Caki2 (cell line): Measurements from ENCODE around the gene CENPT. TPM values are rescaled to one million over a fixed set of nuclear protein-coding genes. Genes with fewer than 3 reads are reported as not detected.

Source experiments
- DNase-seq: peaks from one replicate; pipeline ENCODE4 v3.0.0-alpha.2; 2015; ENCODE audit warnings: low read depth
- in situ Hi-C: cut with HindIII; loops from 2 replicates; pipeline ENCODE4 v1.10.0; 2016; ENCODE audit warnings: low sequenced_read_pairs, low pct_unique_long_range_greater_than_20kb, mixed read lengths
- total RNA-seq: library from RNA; depleted of rRNA; stranded (reverse); fragments of >200 nt; shearing (Covaris generic); gene quantifications from 2 replicates; pipeline ENCODE4 v1.2.3, GENCODE V29; 2014; ENCODE audit warnings: low replicate concordance

The CENPT gene
- total RNA-seq, 1 experiment from 2014 or later, result 24.4 TPM

DNA sequence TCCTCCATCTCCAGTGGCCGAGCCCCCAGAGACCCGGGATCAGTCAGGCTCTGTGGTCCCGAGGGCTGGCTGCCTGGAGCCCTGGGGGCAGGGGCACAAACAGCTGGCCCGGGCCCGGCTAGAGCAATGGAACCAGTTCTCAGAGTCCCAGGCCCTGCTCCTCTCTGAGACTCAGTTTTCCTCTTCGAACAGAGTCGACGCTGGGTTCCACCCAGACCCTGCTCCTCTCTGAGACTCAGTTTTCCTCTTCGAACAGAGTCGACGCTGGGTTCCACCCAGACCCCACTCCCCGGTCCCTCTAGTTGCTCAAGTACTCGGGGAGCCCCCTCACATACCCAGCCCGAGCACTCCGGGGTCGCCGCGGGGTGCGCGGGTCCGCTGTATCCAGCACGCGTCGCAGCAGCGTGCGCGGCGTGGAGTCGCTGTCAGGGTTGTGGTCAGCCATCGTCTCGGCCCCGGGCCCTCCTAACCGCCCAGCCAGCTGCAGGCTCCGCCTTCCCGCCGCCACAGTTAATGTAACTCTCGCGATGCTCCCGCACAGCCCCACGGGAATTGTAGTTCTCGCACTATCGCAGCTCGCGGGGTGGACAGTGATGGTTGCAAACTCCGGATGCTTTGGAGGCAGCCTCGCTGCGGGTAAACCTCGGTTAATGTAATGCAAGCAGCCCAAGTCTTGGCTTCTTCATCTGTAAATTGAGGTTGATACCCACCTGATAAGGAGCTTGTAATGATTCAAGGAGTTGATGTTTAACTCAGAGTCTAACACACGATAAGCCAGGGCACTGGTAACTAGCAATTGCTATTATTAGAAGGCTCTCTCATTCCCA, 13.9 kb downstream of the CENPT start:
- in situ Hi-C loops, result no loop called here
- DNase-seq, result peak; percentile 80

- in situ Hi-C loops, result no loop called here
- DNase-seq, result no peak
These were observed 14.5 kb downstream of the CENPT start for GRCh38 chr16:67833030-67833414.

- DNase-seq, result no peak
- in situ Hi-C loops, result no loop called here
These were observed 18.8 kb downstream of the CENPT start for GRCh38 chr16:67828651-67829050.

DNA sequence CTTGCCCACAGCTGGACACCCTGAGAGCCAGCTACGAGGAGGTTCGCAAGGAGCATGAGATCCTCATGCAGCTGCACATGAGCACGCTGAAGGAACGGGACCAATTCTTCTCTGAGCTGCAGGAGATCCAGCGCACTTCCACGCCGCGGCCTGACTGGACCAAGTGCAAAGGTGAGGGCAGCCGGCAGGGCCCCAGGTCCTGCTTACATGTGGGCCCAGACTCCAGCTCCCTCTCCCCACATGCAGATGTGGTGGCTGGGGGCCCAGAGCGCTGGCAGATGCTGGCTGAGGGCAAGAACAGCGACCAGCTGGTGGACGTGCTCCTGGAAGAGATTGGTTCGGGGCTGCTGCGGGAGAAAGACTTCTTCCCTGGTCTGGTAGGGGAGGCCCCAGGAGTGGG, 21.6 kb downstream of the CENPT start:
- in situ Hi-C loops, result no loop called here
- DNase-seq, result no peak

GRCh38 chr16:67825119-67825518, 22.4 kb downstream of the CENPT start:
- in situ Hi-C loops, result no loop called here
- DNase-seq, result no peak

DNA sequence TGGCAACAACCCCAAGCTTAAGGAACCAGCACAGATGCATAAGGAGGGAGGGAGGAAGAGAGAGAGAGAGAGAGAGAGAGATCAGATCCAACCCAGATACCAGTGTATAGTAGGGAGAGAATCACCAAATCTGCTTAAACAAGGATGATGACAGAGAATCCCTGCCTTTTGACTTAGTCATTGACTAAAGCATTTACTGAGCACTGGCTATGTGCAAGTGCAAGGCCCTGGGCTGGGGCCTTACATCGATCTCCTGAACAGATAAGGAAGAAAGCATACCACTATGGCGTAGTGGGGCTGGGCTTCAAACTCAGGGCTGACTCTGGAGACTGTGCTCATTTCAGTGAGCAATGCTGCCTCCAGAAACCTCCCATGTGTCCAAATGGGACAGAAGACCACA, 25.0 kb downstream of the CENPT start:
- in situ Hi-C loops, result no loop called here
- no peak for DNase-seq

DNA sequence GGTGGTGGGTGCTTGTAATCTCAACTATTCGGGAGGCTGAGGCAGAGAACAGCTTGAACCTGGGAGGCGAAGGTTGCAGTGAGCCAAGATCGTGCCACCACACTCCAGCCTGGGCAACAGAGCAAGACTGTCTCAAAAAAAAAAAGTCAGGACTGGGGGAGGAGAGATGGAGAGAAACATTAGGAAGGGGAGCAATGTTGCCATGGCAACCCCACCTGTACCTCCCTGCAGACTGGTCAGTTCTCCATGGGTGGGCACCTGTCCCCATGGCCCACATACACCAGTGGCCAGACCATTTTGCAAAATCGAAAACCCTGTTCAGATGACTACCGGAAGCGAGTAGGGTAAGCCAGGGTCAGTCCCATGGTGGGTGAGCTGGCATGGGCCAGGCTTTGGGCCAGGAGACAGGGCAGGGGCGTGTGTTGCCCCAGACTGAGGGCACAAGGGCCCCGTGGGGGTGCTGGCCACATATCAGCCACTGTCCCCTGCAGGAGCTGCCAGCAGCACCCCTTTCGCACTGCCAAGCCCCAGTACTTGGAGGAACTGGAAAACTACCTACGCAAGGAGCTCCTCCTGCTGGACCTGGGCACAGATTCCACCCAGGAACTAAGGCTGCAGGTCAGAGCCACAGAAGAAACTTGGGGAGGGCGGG, 26.8 kb downstream of the CENPT start:
- in situ Hi-C loops, result no loop called here

DNA sequence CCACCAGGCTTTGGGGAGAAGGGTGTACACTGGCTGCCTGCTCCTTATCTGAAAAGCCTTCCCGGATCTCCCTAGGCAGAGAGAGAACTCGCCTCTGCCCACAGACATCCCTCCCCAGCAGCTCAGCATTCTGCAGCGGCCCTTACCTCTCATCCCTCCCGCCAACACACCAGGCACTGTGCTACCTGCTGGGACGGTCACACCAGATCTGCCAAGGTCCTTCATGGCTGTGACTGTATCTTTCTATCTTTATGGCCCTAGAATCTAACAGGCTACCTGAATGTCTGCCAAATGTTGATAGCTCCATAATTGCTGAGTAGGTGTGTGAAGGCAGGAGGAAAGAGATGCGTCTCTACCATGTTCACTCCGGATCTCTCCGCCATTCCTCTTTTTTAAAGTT, 32.9 kb downstream of the CENPT start:
- DNase-seq, result no peak
- in situ Hi-C loops, result no loop called here

More for the DNA sequence above, 26.8 kb downstream of the CENPT start:
- no peak for DNase-seq

DNA sequence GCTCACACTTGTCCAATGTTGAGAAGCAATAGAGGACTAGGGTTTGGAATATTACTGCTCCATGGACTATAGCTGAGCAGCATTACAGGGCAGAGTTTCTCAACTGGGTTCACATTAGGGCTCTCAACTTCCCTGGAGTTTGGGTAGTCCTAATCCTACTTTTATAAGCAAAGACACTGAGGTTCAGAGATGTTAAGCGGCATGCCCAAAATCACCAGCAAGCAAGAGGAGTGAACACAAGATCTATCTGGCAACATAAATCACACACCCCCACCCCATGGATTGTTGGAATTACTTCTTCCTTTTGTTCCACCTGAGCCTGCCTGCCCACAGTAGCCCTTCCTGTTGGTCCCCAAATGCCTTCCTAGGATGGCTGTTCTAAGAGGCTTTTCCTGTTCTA, 35.6 kb downstream of the CENPT start:
- DNase-seq, result no peak
- in situ Hi-C loops, result no loop called here

GRCh38 chr16:67807148-67807682, 40.3 kb downstream of the CENPT start:
- in situ Hi-C loops, result no loop called here

DNA sequence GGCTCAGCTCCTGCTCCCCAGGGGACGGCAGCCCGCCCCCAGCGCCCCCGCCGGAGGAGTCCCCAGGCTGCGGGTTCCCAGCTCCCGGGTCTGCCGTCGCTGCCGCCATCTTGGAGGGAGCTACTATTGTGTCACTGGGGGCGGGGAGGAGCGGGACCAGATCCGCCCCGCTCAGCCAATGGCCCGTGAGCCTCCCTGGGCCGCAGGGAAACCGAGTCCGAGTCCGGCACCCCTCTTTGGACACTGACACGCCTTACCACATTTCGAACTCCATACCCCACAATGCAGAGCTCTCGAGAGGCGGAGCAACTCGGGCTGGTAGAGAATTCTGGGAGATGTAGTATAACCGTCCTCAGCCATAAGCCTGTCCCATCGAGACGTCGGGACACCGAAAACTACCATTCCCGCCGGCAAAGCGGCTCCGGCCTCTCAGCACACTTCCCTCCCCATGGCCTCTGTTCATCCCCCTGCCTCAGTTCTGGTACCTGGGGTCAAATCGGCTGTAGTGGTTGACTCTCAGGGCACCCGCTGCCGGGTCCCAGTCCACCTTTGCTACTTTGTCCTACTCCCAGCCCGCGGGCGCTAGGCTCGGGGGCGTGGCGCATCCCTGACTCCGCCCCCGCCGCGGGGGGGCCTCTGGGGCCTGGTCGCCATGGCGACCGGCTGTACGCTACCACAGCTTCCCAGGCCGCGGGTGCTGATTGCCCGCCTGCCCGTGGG, 40.9 kb downstream of the CENPT start, which contains the start of the genes RANBP10 and TSNAXIP1:
TSS of gene RANBP10 (minus strand) at position 133 of the 720 bp plus-strand sequence. CDS start at position 109, 24 bp downstream.
TSS of gene TSNAXIP1 (plus strand) at position 462 of the 720 bp plus-strand sequence. CDS start 261 bp downstream, outside the sequence.
- in situ Hi-C loops, result no loop called here
- DNase-seq, result peak; percentile 98

More at GRCh38 chr16:67807148-67807682, 40.3 kb downstream of the CENPT start:
- no peak for DNase-seq

- no peak for DNase-seq
- in situ Hi-C loops, result no loop called here
These were observed 41.6 kb downstream of the CENPT start for GRCh38 chr16:67805718-67806427.

DNA sequence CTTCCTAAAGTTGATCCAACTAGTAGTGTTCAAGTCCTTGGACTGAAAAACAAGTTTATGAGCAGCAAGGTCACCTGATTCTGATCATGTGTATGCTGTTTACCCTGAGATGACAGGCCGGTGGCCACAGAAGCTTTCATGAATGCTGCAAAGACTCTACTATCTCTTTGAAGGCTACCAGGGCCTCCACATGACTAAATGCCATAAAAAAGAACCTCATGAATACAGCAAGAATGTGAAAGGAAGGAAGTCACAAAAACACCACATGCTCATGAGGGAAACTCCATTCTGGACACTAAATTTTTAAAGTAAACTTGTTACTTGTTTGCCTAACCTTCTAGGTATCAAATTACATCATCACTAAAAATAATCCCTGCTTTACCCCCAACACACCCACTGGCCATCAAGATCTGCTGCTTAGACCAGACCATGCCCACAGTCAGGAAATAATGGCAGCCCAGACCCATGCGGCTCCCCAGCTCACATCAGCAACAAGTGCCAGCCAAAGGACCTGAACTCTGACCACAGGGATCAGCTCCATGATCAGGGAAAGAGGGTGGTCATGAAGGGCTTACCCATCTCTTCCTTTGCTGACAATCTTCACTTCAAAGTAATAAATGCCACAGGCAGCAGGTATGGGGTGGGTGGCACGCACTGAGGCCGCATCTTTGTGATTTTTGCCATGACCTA, 42.5 kb downstream of the CENPT start:
- in situ Hi-C loops, result no loop called here
- DNase-seq, result no peak

DNA sequence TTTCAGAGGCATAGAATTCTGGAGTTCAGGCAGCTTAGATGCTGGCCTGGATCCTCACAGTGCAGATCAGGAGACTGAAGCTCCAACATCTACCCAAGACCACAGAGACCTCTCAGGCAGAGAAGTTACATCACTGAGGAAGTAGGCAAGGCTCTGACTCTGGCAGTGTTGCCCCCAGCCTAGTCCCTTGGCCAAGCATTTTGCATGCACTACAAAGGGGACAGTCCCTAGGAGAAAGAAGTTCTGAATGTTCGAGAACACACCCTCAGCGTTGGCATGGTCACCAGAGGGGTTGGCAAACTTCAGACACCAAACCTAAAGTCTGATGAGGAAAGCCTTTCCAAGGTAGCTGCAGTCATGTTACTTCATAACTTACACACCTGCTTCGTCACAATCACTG, 43.6 kb downstream of the CENPT start:
- DNase-seq, result no peak
- in situ Hi-C loops, result no loop called here

DNA sequence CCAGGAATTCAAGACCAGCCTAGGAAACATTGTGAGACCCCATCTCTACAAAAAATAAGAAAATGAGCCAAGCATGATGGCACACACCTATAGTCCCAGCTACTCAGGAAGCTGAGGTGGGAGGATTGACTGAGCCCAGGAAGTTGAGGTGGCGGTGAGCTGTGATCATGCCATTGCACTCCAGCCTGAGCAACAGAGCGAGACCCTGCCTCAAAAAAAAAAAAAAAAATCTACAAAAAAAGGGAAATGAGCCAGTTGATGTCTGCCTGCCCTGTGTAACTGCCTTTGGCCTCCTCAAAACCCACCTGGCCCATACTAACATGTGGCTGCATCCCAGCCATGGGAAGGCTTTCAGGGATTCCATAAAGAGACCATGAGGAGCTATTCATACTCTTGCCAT, 45.6 kb downstream of the CENPT start:
- in situ Hi-C loops, result no loop called here

DNA sequence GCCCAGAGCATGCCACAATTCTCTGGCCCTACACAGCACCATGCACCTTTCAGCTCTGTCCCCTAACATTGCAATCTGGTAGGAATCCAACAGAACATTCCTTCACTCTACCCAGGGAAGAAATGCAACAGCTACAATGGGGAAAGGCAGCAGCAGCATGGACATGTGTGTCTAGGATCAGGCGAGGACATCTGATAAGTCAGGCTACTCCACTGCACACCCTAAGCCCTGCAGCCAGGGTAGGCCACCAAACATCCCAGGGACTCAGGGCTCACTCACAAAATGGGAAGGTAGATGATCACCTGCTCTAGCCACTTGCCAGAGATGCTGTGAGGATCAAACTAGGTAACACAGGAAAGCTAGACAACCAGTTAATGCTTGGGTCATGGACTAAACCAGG, 46.3 kb downstream of the CENPT start:
- in situ Hi-C loops, result no loop called here
- no peak for DNase-seq

More for the DNA sequence above, 45.6 kb downstream of the CENPT start:
- no peak for DNase-seq

DNA sequence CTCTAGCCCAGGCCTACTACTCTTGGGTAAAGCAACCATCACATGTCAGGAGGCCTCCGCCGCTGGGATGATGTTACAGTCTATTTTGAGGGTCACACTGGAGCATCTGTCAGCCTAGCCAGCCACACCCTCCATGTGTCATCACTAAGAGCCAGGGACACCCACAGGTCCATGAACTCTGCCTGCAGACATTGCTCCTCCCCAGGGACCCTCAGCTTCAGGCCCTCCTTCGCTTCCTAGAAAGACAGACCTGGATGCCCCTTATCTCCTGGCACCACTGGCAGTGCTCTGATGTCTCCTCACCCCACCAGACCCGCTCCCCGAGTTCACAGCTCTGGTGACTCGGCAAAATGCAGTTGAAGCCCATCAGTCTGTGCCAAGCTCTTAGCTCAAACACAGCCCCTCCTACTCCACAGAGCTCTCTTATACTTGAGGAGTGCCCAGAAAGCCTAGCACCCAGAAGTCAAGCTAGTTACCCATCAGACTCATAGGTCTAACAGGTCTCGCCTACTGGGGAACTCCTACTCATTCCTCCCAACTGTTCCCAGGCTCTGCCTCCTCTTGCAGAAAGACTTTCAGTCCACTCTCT, 47.1 kb downstream of the CENPT start:
- in situ Hi-C loops, result no loop called here
- DNase-seq, result no peak
